Lower leg skin (tissue), 3 donors: ENCODE data around the gene DNER.

ENCODE experiments used
- POLR2A ChIP-seq, 2 donors: fragments of 450-650 bp; IDR thresholded peaks; one replicate each; pipeline ENCODE4 v1.6.1; 2016 to 2017; ENCODE audit warnings: antibody characterized with exemption in 2 of 2, mild to moderate bottlenecking in 1 of 2, moderate library complexity in 1 of 2
- TF ChIP-seq, protein P1 (sequence below), 3 donors: fragments of 450-650 bp; IDR thresholded peaks; one replicate each; pipeline ENCODE4 v1.5.1; 2016; ENCODE audit warnings: antibody characterized with exemption in 3 of 3, mild to moderate bottlenecking in 3 of 3, moderate library complexity in 2 of 3

DNA sequence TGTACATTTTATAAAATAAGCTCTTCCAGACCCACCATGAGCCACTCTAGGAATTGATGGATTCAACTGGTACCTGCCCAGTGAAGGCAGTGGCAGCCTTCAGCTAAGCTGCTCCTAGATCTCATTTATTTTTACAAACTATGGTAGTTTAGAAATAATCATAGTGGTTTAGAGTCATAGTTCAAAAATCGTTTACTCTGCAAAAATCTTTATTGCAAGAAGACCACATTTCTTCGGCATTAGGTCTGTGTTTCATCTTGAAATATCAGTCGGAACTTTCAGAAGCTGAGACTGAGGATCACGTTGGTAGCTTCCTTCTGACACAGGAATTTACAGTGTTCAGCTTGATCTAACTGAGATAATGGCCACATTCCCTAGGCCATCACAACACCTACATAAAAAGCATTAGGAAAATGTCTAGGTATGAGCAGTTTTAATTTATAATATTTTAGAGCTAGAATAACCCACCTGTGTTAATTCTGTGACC lies 237.0 kb downstream of the DNER start:
- TF ChIP-seq, protein P1, sequence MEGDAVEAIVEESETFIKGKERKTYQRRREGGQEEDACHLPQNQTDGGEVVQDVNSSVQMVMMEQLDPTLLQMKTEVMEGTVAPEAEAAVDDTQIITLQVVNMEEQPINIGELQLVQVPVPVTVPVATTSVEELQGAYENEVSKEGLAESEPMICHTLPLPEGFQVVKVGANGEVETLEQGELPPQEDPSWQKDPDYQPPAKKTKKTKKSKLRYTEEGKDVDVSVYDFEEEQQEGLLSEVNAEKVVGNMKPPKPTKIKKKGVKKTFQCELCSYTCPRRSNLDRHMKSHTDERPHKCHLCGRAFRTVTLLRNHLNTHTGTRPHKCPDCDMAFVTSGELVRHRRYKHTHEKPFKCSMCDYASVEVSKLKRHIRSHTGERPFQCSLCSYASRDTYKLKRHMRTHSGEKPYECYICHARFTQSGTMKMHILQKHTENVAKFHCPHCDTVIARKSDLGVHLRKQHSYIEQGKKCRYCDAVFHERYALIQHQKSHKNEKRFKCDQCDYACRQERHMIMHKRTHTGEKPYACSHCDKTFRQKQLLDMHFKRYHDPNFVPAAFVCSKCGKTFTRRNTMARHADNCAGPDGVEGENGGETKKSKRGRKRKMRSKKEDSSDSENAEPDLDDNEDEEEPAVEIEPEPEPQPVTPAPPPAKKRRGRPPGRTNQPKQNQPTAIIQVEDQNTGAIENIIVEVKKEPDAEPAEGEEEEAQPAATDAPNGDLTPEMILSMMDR (IDR thresholded peaks at IDR 0.05), result no peak
- TF ChIP-seq POLR2A (IDR thresholded peaks at IDR 0.05), result no peak
